ENCODE data around the gene PTAFR.

Gene PTAFR

GRCh38 chr1:28175955-28176485 lies 470 bp downstream of the PTAFR start:
- no peak for DNase-seq (ENCODE audit: low read depth)

DNA sequence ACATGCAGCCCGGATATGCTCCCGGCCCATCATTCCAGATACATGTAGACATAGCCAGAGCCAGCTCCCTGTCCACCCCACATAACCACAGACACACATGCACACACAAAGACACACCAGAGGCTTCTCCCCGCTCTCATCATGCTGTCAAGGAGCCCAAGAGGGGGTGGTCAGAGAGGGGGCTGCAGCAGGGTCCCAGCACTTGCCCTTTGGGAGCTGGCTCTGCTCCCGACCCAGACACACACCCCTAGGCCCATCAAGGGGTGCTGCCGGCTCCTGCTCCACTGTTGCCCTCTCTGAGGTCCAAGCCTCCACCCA lies 2.6 kb downstream of the PTAFR start:
- no peak for DNase-seq (ENCODE audit: low read depth)

DNA sequence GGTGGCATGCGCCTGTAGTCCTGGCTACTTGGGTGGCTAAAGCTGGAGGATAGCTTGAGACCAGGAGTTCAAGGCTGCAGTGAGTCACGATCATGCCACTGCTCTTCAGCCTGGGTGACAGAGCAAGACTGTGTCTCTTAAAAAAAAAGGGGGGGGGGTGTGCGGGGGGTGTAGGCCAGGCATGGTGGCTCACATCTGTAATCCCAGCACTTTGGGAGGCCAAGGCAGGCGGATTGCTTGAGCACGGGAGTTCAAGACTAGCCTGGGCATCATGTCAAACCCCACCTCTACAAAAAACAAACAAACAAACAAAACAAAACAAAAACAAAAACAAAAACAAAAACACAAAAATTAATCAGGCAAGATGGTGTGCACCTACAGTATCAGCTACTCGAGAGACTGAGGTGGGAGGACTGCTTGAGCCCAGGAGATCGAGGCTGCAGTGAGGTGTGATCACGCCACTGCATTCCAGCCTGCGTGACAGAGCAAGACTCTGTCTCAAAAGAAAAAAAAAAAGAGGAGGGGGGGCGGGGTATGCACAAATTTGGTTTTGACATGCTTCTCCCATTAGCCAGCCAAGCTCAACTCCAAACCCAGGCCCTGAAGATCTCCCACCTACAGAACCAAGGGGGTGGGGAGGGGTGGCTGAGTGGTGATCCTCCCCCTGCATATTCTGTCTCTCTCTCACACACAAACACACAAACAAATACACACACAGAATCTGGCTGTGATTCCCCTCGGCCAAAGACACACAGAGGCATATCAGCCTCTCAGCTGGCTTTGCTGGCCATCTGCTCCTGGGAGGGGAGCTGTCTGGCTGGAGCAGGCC lies 3.1 kb downstream of the PTAFR start:
- DNase-seq (ENCODE audit: low read depth), result no peak

DNA sequence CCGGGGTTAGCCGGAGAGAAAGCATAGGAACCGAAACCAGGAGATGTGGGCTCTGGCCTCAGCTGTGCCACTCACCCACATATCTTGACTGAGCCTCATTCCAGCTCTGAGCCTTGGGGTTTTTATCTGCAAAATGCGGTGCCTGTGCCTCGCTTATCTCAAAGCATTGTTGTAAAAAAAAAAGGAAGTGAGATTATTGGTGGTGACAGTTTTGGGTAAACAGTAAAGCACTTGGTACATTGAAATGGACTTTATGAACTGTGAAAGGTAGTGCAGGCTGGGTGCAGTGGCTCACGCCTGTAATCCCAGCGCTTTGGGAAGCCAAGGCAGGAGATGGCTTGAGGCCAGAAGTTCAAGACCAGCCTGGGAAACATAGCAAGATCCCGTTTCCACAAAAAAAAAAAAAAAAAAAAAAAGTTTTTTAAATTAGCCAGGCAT lies 3.8 kb downstream of the PTAFR start:
- no peak for DNase-seq (ENCODE audit: low read depth)

DNA sequence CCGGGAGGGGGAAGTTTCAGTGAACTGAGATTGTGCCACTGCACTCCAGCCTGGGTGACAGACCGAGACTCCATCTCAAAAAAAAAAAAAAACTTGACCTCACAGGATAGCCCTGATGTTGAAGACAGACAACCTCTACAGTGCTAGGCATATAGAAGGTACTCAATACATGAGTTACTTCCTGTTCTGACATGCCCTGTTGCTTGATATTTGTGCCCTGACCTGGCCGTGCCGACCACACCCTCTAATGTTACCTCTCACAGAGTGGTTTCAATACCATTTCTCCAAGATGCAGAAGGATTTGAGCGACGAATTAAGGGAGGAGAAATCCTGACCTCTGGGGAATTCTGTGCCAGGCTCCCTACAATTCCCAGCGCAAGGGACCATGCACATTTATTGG lies 5.2 kb downstream of the PTAFR start:
- DNase-seq (ENCODE audit: low read depth), result no peak

DNA sequence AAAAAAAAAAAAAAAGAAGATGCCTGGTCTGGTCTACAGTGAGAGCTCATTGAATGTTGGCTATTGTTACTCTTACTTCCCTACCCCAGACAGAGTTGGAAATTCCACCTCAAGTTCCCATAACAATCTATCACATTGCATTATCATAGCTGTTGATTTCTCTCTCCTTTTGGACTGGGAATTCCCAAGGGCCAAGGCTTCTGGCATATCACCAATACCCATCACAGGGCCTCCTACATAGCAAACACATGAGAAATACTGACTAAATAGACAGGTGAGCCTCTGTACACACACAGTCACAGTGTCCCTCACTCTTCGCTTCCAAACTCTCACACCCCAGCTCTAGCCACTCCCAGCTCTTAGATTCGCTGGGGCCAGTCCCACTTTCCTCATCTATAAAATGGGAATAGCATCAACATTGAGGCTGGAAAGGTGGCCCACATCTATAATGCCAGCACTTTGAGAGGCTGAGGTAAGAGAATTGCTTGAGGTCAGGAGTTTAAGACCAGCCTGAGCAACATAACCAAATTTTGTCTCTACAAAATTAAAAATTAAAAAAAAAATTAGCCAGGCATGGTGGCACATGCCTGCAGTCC lies 6.4 kb downstream of the PTAFR start:
- no peak for DNase-seq (ENCODE audit: low read depth)

GRCh38 chr1:28163496-28164161 lies 12.9 kb downstream of the PTAFR start:
- DNase-seq (ENCODE audit: low read depth), result no peak

GRCh38 chr1:28162151-28162550 lies 14.3 kb downstream of the PTAFR start:
- no peak for DNase-seq (ENCODE audit: low read depth)

GRCh38 chr1:28161751-28162150 lies 14.7 kb downstream of the PTAFR start:
- DNase-seq (ENCODE audit: low read depth), result no peak

DNA sequence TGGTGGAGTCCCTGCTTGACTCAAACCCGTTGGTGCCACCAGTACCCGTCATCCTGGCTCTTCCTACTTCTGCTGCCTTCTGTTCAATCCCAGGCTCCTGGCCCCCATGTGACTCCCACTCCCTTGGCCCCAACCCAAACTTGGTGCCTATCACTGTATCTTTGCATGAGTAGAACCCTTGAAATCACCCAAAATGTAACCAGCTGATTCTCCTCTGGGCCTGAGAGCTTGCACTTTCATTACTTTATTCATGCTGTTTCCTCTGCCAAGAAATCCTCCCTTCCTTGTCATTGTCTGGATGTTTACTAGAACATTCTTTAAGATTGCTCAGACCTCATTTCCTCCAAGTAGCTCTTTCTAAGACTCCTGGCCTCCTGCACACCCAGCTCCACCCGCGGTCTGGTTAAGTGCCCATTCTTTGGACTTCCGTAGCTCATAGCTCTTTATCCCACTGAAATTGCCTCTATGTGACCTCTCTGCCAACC lies 15.7 kb downstream of the PTAFR start:
- no peak for DNase-seq (ENCODE audit: low read depth)

DNA sequence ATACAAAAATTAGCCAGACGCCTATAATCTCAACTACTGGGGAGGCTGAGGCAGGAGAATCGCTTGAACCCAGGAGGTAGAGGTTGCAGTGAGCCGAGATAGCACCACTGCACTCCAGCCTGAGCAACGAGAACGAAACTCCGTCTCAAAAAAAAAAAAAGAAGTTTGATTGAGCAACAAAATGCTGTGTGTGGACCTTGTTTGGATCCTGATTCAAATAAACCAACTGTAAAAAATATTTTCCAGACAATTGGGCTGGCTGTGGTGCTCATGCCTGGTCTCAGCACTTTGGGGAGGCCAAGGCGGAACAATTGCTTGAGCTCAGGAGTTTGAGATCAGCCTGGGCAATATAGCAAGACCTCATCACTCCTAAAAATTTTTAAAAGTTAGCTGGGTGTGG lies 16.8 kb downstream of the PTAFR start:
- no peak for DNase-seq (ENCODE audit: low read depth)

- DNase-seq (ENCODE audit: low read depth), result no peak
Observed at GRCh38 chr1:28159243-28159642, 17.2 kb downstream of the PTAFR start.

GRCh38 chr1:28157894-28158293 lies 18.6 kb downstream of the PTAFR start:
- DNase-seq (ENCODE audit: low read depth), result no peak

GRCh38 chr1:28156821-28157220 lies 19.7 kb downstream of the PTAFR start:
- no peak for DNase-seq (ENCODE audit: low read depth)

DNA sequence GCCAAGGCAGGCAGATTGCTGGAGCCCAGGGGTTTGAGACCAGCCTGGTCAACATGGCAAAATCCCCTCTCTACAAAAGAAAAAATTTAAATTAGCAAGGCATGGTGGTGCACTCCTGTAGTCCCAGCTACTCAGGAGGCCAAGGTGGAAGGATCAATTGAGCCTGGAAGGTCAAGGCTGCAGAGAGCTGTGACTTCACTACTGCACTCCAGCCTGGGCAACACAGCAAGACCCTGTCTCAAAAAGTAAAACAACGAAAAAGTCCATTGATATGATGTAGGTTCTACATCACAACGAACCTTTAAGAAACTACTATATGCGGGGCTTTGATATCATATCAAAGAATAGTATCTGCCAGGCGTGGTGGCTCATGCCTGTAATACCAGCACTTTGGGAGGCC lies 20.9 kb downstream of the PTAFR start:
- no peak for DNase-seq (ENCODE audit: low read depth)

GRCh38 chr1:28154078-28154594 lies 22.4 kb downstream of the PTAFR start:
- DNase-seq (ENCODE audit: low read depth), result no peak

- no peak for DNase-seq (ENCODE audit: low read depth)
Observed at GRCh38 chr1:28150125-28150780, 26.2 kb downstream of the PTAFR start.

DNA sequence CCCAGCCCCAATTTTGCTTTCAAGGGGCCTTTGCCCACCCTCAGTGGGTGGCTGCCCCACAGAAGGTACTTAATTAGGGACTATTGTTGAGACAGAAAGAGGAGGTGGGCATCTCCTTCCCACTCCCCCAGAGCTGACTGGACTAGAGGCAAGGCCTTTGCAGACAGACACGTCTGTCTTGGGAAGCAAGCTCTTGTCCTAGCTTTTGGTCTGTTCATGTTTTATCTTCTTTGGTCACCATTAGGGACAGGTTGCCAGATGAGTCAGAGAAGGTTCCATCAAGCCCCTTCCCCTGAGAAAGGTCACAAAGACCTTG lies 27.7 kb downstream of the PTAFR start:
- no peak for DNase-seq (ENCODE audit: low read depth)

- DNase-seq (ENCODE audit: low read depth), result no peak
Observed at GRCh38 chr1:28147264-28148094, 29.0 kb downstream of the PTAFR start.

DNA sequence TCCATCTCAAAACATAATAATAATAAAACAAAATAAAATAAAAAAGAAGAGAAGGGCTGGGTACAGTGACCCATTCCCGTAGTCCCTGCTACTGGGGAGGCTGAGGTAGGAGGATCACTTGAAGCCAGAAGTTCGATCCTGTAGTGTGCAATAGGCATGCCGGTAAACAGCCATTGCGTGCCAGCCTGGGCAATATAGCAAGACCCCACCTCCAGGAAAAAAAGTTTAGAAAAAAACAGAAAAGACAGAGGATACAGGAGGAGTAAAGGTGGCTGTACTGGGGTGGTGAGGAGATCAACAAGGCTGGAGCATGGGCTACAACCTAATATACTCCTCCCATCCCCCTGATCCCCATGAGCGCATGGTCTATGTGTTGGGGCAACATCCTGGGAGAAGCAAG lies 30.8 kb downstream of the PTAFR start:
- DNase-seq (ENCODE audit: low read depth), result no peak

Data from stimulated activated CD8-positive, alpha-beta memory T cell treated with anti-CD3 and anti-CD28 coated beads, Interleukin-12 subunit alpha, Interleukin-12 subunit beta, amount 100 ng/mL, for 1 hour (primary cell).